Kidney glomerular epithelial cell (primary cell): ENCODE results near the gene SLC39A9.
"Not testable (repeated sequence)": the region's sequence is repeated elsewhere in the genome, so short reads cannot be mapped to it uniquely, and the experiment has no call there.

Source experiments
- DNase-seq: peaks from one replicate; lab custom pipeline; 2025; lab: John Stamatoyannopoulos, UW

SLC39A9 gene

DNA sequence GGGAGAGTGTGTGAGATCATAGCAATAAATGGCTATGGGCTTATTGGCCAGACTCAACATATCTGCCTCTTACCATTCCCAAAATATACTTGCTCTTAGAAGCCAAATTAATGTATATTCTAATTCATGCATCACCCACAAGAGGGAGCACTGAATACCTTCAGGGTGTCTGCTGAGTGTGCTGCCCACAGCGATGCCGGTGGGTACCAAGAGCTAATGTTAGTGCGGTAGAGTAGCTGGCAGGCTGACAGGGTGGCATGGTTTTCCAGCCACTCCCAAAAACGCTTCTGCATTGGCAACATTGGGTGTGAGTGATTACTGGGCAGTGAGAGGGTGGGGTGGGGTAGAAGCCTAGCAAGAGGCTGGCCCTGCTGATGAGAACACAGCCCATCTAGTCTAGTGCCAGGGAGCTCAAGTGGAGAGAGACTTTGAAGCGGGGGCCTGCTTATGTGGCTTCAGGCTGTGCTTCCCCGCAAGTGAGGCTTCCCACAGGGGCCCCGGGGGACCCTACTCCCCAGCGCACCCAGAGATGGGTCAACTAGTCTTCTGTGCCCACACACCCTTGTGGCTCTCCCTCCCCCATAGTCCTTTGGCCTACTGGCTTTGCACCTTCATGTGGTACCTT, 76.8 kb downstream of the SLC39A9 start:
- no peak for DNase-seq

DNA sequence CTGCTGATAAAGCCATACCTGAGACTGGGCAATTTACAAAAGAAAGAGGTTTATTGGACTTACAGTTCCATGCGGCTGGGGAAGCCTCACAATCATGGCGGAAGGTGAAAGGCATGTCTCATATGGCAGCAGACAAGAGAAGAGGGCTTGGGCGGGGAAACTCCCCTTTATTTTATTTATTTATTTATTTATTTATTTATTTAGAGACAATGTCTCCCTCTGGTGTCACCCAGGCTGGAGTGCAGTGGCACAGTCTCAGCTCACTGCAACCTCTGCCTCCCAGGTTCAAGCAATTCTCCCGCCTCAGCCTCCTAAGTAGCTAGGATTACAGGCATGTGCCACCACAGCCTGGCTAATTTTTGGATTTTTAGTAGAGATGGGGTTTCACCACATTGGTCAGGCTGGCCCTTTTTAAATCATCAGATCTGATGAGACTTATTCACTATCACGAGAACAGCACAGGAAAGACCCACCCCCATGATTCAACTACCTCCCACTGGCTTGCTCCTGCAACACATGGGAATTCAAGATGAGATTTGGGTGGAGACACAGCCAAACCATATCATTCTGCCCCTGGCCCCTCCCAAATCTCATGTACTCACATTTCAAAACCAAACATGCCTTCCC, 78.4 kb downstream of the SLC39A9 start:
- DNase-seq = not testable (repeated sequence)

DNA sequence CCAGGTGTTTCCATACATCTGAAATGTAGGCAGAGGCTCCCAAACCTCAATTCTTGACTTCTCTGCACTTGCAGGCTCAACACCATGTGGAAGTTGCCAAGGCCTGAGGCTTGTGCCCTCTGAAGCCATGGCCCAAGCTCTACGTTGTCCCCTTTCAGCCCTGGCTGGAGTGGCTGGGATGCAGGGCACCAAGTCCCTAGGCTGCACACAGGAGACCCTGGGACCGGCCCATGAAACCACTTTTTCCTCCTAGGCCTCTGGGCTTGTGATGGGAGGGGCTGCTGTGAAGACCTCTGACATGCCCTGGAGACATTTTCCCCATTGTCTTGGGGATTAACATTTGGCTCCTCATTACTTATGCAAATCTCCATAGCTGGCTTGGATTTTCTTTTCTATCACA, 79.6 kb downstream of the SLC39A9 start:
- DNase-seq = not testable (repeated sequence)

DNA sequence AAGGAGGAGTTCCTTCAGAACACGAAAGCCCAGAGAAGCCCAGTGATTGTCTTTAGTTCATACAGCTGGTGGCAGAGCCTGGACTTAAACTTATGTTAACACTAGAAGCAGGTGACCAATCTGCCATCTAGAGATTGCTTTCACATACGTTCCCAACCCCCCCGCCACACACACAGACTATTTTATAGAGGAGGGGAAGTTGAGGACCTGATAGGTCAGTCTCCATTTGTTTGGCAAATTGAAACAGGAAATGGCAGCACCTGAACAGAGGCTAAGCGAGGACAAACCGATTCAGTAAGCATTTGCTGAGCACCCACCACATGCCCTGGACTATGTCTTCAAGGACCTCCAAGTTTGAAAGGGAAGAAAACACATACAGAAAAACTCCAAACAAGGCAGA, 81.2 kb downstream of the SLC39A9 start:
- no peak for DNase-seq

DNA sequence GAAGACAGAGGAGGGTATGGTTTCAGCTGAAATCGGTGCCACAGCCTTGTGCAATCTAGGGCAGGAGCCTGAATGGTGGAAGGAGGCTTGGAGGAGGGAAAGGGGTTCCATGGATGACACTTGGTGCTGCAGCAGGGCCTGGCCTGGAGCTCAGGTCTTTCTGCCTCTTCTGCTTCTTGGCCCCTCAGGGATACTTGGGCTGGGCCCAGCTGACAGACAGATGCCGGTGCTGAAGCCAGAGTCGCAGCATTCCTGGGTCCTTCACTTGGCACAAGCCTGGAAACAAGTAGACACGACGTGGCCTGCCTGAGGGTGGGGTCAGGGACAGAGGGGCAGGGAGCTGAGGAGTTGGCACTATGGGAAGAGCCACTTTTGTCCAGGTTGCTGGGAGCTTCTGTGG, 81.6 kb downstream of the SLC39A9 start:
- DNase-seq = no peak

DNA sequence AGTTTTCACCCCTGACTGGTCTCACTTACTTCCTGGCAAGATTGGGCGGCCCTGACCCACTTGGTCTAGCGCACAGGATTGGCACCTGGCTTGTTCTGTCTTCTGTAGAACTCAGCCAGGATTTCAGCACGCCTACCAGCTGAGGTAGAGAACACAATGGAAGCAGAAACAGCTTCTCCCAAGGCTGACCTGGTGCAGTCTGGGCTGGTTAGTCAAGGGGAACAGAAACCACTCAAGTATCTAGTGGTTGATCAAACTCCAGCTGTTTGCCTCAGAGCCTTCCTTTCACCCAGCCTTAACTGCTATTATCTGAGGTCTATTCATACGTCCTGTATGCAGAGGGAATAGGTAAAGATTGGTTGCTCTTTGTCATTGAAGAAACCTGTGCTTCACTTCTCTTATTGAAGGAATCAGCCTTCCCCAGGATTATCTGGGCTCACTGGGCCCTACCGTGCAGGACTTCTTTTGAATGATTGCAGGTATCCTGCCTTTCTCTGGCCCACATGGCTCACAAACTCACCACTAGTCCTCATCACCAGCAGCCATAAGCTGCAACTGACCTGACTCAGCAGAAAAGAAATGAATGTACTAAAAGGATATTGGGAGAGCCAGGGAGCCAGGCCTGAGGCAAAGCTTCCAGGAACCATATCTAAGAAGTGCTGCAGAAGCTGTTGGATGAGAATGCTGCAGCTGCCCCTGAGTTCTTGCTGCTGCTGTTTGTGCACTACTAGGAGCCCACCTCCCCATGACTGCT, 83.5 kb downstream of the SLC39A9 start:
- DNase-seq = peak; percentile 58

DNA sequence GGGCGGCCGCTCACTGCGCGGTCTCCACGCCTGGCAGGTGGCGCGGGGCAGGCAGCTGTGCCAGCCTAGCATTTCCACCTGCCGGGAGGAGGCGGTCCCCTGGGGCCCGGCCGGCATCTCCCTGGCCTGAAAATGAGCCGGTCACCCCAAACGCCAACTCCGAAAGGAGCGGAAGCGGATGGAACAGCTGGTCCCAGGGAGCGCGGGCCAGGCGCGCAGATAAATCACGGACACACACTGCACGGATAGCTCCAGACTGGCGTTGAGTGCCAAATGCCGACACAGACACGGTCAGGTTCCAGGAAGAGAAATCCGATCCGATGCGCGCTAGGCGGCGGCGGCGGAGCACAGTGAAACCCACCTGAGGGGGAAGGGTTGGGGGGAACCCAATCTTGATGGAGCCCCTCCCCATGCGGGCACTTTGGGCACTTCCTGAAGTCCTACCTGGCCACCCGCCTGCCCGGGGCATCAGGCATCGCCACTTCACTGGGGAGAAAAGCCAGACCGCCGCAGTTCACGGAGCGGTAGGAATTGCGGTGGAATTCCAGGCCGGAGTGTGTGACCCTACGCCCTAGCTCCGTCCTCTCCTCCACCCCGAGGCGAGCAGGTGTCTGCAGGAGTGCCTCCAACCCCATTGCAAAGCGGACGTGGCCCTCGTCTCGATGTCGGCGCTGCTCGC, 85.4 kb downstream of the SLC39A9 start:
- DNase-seq = no peak

DNA sequence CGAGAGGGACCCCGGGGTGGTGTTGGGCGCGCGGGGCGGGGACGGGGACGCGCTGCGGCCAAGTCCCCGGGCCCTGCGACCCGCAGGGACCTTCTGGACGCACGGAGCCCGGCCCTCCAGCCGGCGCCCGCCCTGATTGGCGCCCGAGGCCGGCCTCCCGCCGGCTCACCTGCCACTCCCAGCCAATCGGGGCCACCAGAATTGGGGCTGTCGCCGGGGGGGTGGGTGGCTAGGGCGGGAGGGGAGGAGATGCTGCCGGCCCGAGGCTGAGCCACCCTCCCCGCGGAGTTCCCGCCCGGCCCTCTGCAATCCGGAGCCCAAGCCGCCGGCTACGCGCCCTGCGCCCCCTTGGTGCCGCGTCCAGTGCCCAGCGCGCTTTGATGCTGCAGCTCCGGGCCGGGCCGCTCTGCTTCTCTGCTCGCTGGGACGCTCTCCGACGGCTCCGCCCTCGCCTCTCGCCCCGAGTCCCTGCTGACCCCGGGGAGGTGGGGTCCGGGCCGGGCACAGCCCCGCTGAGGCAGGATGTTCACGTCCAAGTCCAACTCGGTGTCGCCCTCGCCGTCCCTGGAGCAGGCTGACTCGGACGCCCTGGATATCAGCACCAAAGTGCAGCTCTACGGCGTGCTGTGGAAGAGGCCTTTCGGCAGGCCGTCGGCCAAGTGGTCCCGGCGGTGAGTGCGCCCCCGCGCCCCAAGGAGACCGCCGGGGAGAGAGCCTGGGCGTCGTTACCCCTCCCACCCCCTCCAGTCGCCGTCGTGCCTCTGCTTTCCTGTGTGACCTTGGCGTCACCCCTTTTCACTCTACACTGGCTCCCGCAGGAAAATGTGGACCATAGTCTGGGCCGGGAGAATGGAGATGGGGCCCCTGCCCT, 86.2 kb downstream of the SLC39A9 start, which contains the start of gene PLEKHD1:
Gene PLEKHD1, plus strand, starts transcription at position 285 of the 871 bp plus-strand sequence. Its CDS starts 238 bp downstream, at position 523.
- no peak for DNase-seq

DNA sequence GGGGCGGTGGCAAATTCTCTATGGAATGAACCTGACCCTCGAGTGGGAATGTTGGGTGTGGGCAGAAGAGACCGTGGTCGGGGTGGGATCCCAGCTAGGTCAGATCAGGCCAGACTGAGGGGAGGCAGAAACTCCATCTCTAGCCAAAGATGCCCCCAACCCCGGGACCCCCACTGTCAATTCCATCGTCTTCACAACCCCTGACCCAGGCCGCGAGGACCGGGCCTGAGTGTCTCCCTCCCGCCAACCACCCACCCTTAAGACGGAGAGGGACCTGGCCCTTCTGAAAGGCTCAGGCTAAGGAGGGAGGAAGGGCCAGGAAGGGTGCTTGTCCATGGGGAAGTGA, 86.8 kb downstream of the SLC39A9 start:
- DNase-seq = no peak

DNA sequence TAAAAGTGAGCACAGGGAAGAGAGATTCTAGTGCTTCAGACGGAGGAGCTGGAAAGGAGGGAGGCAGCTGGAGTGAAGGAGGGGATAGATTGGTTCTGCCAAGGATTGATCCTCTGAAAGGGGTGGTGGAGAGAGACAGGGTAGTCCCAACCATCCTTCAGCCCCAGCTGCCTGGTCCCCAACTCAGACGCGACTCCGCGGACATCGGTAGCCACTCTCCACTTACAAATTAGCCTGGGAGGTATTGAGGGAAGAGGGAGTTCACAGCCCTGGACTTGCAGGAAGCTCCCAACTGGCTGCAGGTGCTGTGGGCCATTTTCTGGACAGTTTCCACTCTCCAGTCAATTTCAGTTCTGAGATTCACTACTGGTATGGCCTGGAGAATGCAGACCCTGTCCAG, 87.2 kb downstream of the SLC39A9 start:
- no peak for DNase-seq

DNA sequence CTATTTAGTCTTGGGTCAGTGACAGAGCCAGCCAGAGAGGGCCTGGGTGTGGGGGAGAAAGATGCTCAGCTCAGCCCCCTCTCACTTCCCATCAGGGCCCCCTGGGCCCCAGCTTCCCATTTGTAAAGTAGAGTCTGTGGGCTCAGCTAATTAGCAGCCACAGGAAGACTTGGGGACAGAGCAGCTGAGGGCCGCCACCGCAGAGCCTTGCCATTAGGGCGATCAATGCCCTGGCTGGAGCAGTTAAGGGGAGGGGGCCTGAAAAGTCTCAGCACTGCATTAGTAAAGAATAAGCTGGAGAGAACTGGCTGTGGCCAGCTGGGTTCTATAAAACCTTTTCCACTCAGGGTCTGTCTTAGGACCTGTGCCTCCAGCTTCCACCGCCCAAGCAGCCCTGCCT, 88.7 kb downstream of the SLC39A9 start:
- DNase-seq = no peak

DNA sequence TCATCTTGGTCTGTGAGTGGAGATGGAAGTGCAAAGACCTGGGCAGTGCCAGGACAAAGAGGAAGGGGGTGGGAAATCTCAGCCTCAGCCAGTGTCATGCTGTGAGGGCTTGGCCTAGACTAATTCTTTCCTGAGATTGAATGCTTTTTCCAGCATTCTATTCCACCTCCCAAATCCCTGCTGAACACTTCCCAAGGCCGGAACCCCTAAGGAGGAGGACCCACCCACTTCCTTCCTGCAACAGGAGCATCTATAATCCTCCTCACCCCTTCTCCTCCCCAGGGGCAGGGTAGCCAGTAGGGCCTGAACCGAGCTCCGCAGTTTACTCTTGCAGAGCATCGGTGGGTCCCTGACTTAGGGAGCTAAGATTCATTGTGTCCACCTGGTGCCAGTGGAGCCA, 89.3 kb downstream of the SLC39A9 start:
- DNase-seq = no peak

DNA sequence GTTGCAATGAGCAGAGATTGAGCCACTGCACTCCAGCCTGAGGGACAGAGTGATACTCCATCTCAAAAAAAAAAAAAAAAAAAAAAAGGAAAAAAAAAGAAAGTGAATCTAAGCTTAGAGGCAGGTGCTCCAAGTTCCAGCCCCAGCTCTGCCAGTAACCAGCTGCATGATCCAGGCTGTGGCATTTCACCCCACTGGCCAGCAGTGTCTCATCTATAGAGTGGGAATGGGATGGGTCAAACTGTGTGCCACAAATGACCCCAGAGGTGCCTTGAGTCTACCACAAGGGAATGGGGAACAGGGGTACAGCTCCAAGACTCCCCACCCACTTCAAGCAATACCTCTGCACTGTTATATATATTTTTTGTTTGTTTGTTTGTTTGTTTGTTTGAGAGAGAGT, 91.0 kb downstream of the SLC39A9 start:
- no peak for DNase-seq

DNA sequence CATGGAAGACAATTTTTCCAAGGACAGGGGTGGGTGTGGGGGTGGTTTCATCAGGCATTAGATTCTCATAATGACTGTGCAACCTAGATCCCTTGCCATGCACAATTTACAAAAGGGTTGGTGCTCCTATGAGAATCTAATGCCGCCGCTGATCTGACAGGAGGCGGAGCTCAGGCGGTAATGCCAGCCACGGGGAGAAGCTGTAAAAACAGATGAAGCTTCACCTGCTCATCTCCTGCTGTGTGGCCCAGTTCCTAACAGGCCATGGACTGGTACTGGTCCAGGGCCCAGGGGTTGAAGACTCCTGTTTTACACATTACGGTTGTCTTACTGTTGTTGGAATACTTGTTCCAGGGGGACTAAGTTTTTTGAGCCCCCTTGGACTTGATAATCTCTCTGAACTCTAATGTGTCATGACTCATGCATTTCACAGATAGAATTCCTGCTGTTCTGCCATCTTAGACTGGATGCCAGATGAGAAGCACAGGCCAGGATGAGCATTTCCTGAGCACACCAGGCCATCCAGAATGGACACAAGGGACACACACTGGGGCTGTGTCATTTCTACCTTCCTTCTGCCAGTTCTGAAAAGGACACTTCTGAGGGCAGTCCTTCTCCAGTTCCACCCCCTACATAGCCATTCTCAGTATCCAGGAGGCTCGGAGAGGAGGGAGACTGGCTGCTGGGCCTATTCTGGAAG, 91.9 kb downstream of the SLC39A9 start:
- no peak for DNase-seq

DNA sequence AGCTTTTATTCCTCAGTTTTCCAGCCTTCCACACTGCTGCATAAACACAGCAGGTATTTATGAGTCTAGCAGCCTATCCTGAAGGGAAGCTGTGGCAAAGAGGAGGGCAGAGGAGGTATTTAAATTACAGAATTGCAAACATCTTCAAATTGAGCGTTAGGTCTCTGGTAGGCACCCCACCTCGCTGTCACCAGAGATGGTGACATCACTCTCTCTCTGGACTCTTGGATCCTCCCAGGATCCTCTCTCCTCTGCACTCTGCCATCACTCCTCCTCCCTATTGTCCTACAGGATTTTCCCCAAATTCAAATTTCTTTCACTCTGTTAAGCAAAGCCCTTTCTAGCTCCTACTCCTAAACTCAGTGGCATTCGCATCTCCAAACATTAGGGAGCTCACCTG, 92.7 kb downstream of the SLC39A9 start:
- DNase-seq = no peak

DNA sequence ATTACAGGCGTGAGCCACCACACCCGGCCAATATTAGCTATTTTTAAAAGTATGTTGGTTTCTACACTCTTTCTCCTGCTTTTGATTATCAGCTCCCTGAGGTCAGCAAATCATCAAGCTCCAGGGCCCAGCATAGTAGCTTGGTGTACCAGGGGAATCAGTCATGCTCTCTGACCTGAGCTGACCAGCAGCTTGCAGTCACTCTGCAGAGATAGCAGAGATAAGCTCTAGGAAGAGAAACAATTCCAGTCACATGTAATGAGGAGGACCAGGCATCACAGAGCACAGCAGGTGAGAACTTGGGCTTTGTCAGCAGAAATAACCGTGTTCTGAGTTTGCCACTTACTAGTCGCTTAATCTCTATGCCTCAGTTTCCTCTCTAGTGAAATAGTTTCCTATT, 94.5 kb downstream of the SLC39A9 start:
- DNase-seq = no peak

DNA sequence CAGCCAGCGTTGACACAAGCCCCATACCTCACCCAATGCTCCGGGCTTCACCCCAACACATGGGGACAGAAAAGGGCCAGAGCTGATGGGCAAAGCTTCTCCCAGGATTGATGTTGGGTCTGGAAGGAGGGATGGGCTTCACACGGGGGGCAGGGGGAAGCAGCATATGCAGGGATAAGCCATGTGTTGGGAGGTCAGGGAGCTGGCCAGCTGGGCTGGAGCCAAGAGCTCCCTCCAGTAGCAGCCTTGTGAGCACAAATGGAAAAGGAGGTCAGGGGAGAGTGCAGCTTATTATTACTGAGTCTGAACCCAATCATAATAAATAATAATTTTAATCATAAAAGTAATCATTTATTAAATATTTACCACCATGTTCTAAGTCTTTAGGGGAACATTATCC, 95.3 kb downstream of the SLC39A9 start:
- DNase-seq = no peak

DNA sequence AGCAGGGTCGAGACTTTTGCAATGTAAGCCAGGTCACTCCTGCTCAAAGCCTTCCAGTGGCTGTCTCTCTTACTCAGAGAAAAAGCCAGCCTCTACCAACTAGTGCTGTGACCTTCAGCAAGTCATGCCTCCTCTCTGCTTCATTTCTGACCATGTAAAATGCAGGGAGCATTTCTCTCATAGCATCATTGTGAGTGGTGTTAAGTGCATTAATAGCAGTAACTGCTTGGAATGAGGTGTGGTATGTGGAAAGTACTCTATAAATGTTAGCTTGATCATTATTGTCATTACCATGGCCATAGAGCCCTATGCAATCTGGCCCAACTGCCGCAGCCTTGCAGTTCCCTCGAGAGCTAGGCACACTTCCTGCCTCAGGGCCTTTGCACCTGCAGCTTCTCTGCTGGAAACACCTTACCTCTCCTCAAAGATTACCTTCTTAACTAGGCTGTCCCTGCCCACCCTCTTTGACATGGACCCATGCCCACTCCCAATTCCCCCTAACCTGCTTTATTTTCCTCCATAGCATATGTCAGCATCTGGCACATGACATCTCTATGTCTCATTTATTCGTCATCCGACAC, 96.9 kb downstream of the SLC39A9 start:
- DNase-seq = no peak

DNA sequence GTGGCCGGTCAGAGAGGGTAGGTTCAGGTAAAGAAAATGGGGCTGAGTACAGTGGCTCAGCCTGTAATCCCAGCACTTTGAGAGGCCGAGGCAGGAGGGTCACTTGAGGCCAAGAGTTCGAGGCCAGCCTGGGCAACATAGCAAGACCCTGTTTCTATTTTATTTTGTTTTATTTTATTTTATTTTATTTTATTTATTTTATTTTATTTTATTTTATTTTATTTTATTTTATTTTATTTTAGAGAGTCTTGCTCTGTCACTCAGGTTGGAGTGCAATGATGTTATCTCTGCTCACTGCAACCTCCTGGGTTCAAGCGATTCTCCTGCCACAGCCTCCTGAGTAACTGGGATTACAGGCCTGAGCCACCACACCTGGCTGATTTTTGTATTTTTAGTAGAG, 99.4 kb downstream of the SLC39A9 start:
- not testable (repeated sequence) for DNase-seq

DNA sequence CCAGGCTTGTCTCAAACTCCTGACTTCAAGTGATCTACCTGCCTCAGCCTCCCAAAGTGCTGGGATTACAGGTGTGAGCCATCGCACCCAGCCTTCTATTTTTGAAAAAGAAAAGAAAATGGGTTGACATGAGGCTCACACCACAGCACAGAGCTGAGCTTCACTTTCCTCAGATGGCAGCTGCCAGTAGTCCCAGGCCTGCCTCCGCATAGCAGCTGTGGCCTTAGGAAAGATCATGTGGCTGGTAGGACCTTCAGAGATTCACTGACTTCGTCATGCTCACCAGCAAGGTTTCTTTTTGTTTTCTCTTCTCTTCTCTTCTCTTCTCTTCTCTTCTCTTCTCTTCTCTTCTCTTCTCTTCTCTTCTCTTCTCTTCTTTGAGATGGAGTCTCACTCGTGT, 99.8 kb downstream of the SLC39A9 start:
- not testable (repeated sequence) for DNase-seq

DNA sequence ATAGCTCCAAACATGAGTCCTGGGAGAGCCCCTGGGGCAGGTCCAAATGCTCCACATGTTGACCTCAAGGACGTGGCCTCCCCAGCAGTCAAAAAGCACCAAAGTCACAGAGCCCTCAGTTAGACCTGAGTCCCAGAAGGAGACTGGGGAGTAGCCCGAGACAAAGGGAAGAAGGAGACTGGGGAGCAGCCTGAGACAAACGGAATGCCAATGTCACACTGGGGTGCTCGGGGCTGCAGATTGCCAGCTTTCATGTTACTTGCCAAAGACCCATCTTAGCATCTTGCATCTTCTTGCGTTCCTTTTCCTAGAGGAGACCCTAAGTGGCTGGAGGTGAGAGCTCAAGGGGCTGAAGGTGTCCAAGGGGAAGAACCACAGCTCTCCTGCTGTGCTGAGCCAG, 100.9 kb downstream of the SLC39A9 start:
- no peak for DNase-seq
